ENCODE measurements around the gene STARD9. TPM values are rescaled to one million over a fixed set of nuclear protein-coding genes. Genes with fewer than 3 reads are reported as not detected.
"Not testable (repeated sequence)": the region's sequence is repeated elsewhere in the genome, so short reads cannot be mapped to it uniquely, and the experiment has no call there.

The STARD9 gene
- total RNA-seq, 1 experiment from 2014 or later, result 0.86 TPM

- POLR2A ChIA-PET, result no interaction called here
- H3K27me3 Mint-ChIP-seq (ENCODE audit: insufficient read depth, unreplicated experiment), result no peaks in the 10 kb centered on the region
- Histone ChIP-seq H3K27me3 (replicated peaks; ENCODE audit: control insufficient read depth, insufficient read depth, low read length) (no peaks in the 10 kb centered on the region), H3K4me3 (ENCODE audit: low read depth, low read length) (no peak overlapping the region), H3K36me3 (ENCODE audit: control insufficient read depth, insufficient read depth, low read length) (no peaks in the 10 kb centered on the region), H3K4me1 (no peaks in the 10 kb centered on the region), H3K9me3 (peaks cover 16% of the 10 kb centered on the region)
- TF ChIP-seq CTCF (IDR thresholded peaks at IDR 0.05; ENCODE audit: insufficient read depth in 1 of 2, low read depth in 1 of 2, low read length in 1 of 2, severe bottlenecking in 1 of 2, unreplicated experiment in 1 of 2), result no peak
- no peak for DNase-seq
- peaks cover 6% of the 10 kb centered on the region for H3K36me3 Mint-ChIP-seq (ENCODE audit: insufficient read depth, unreplicated experiment)
- no TSS peak for BruUV-seq (replicated peaks)
- H3K27ac Mint-ChIP-seq (ENCODE audit: unreplicated experiment), result no peak overlapping the region
- no peak overlapping the region for H3K4me3 Mint-ChIP-seq (ENCODE audit: unreplicated experiment)
- peaks cover 30% of the 10 kb centered on the region for H3K9me3 Mint-ChIP-seq (ENCODE audit: unreplicated experiment)
- CTCF ChIA-PET, result no interaction called here
- H3K4me1 Mint-ChIP-seq (ENCODE audit: low read depth, unreplicated experiment), result no peaks in the 10 kb centered on the region
- intact Hi-C loops (cut with micrococcal nuclease; ENCODE audit: unreplicated experiment), result no loop called here
Measured at GRCh38 chr15:42759093-42759492, 183.7 kb downstream of the STARD9 start.

- Histone ChIP-seq H3K36me3 (ENCODE audit: control insufficient read depth, insufficient read depth, low read length) (no peaks in the 10 kb centered on the region), H3K4me3 (ENCODE audit: low read depth, low read length) (no peak overlapping the region), H3K9me3 (peaks cover 16% of the 10 kb centered on the region), H3K27me3 (replicated peaks; ENCODE audit: control insufficient read depth, insufficient read depth, low read length) (no peaks in the 10 kb centered on the region), H3K4me1 (no peaks in the 10 kb centered on the region)
- Mint-ChIP-seq H3K36me3 (ENCODE audit: insufficient read depth, unreplicated experiment) (peaks cover 6% of the 10 kb centered on the region), H3K27me3 (ENCODE audit: insufficient read depth, unreplicated experiment) (no peaks in the 10 kb centered on the region), H3K9me3 (ENCODE audit: unreplicated experiment) (peaks cover 30% of the 10 kb centered on the region), H3K4me1 (ENCODE audit: low read depth, unreplicated experiment) (no peaks in the 10 kb centered on the region), H3K4me3 (ENCODE audit: unreplicated experiment) (no peak overlapping the region), H3K27ac (ENCODE audit: unreplicated experiment) (no peak overlapping the region)
- TF ChIP-seq CTCF (IDR thresholded peaks at IDR 0.05; ENCODE audit: insufficient read depth in 1 of 2, low read depth in 1 of 2, low read length in 1 of 2, severe bottlenecking in 1 of 2, unreplicated experiment in 1 of 2), result no peak
- POLR2A ChIA-PET, result interaction anchor here (0.6 kb wide), 1 partner anchor 76 kb away, joined by 4 read pairs; no protein-coding TSS in a partner anchor
- CTCF ChIA-PET, result no interaction called here
- intact Hi-C loops (cut with micrococcal nuclease; ENCODE audit: unreplicated experiment), result no loop called here
- no TSS peak for BruUV-seq (replicated peaks)
- no peak for DNase-seq
Measured at GRCh38 chr15:42760759-42761158, 185.4 kb downstream of the STARD9 start.

- H3K4me3 Mint-ChIP-seq (ENCODE audit: unreplicated experiment), result not testable (repeated sequence)
Measured at GRCh38 chr15:42761813-42762212, 186.4 kb downstream of the STARD9 start.

DNA sequence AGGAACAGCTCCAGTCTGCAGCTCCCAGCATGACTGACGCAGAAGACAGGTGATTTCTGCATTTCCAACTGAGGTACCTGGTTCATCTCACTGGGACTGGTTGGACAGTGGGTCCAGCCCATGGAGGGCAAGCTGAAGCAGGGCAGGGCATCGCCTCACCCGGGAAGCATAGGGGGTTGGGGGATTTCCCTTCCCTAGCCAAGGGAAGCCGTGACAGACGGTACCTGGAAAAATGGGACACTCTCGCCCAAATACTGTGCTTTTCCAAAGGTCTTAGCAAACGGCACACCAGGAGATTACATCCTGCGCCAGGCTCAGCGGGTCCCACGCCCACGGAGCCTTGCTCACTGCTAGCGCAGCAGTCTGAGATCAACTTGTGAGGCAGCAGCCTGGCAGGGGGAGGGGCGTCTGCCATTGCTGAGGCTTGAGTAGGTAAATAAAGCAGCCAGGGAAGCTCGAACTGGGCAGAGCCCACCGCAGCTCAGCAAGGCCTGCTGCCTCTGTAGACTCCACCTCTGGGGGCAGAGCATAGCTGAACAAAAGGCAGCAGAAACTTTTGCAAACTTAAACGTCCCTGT lies 188.8 kb downstream of the STARD9 start:
- H3K27me3 ChIP-seq (replicated peaks; ENCODE audit: control insufficient read depth, insufficient read depth, low read length); H3K4me3 ChIP-seq (ENCODE audit: low read depth, low read length); H3K36me3 Mint-ChIP-seq (ENCODE audit: insufficient read depth, unreplicated experiment); DNase-seq; H3K27ac Mint-ChIP-seq (ENCODE audit: unreplicated experiment); CTCF ChIA-PET; H3K36me3 ChIP-seq (ENCODE audit: control insufficient read depth, insufficient read depth, low read length); H3K4me1 ChIP-seq; H3K4me3 Mint-ChIP-seq (ENCODE audit: unreplicated experiment); POLR2A ChIA-PET; intact Hi-C loops (cut with micrococcal nuclease; ENCODE audit: unreplicated experiment); H3K27me3 Mint-ChIP-seq (ENCODE audit: insufficient read depth, unreplicated experiment); H3K4me1 Mint-ChIP-seq (ENCODE audit: low read depth, unreplicated experiment); BruUV-seq (replicated peaks): not testable (repeated sequence)
- H3K9me3 Mint-ChIP-seq (ENCODE audit: unreplicated experiment), result peaks cover 30% of the 10 kb centered on the region
- peaks cover 16% of the 10 kb centered on the region for H3K9me3 ChIP-seq

More at GRCh38 chr15:42761813-42762212, 186.4 kb downstream of the STARD9 start:
- DNase-seq; H3K4me3 ChIP-seq (ENCODE audit: low read depth, low read length); H3K36me3 Mint-ChIP-seq (ENCODE audit: insufficient read depth, unreplicated experiment); H3K27me3 Mint-ChIP-seq (ENCODE audit: insufficient read depth, unreplicated experiment); POLR2A ChIA-PET; H3K27me3 ChIP-seq (replicated peaks; ENCODE audit: control insufficient read depth, insufficient read depth, low read length); H3K36me3 ChIP-seq (ENCODE audit: control insufficient read depth, insufficient read depth, low read length); H3K27ac Mint-ChIP-seq (ENCODE audit: unreplicated experiment); H3K4me1 Mint-ChIP-seq (ENCODE audit: low read depth, unreplicated experiment); intact Hi-C loops (cut with micrococcal nuclease; ENCODE audit: unreplicated experiment); BruUV-seq (replicated peaks); H3K4me1 ChIP-seq; CTCF ChIA-PET: not testable (repeated sequence)
- peaks cover 16% of the 10 kb centered on the region for H3K9me3 ChIP-seq
- peaks cover 30% of the 10 kb centered on the region for H3K9me3 Mint-ChIP-seq (ENCODE audit: unreplicated experiment)

- H3K4me3 Mint-ChIP-seq (ENCODE audit: unreplicated experiment); intact Hi-C loops (cut with micrococcal nuclease; ENCODE audit: unreplicated experiment); H3K36me3 Mint-ChIP-seq (ENCODE audit: insufficient read depth, unreplicated experiment); H3K27ac Mint-ChIP-seq (ENCODE audit: unreplicated experiment); H3K36me3 ChIP-seq (ENCODE audit: control insufficient read depth, insufficient read depth, low read length); DNase-seq; H3K4me1 Mint-ChIP-seq (ENCODE audit: low read depth, unreplicated experiment); BruUV-seq (replicated peaks); H3K4me3 ChIP-seq (ENCODE audit: low read depth, low read length); POLR2A ChIA-PET; H3K27me3 Mint-ChIP-seq (ENCODE audit: insufficient read depth, unreplicated experiment); CTCF ChIA-PET; H3K9me3 ChIP-seq; H3K4me1 ChIP-seq; H3K27me3 ChIP-seq (replicated peaks; ENCODE audit: control insufficient read depth, insufficient read depth, low read length): not testable (repeated sequence)
- H3K9me3 Mint-ChIP-seq (ENCODE audit: unreplicated experiment), result peaks cover 21% of the 10 kb centered on the region
Measured at GRCh38 chr15:42766109-42766508, 190.7 kb downstream of the STARD9 start.
